ENCODE data around the gene PRKCA. TPM values are rescaled to one million over a fixed set of nuclear protein-coding genes. Genes with fewer than 3 reads are reported as not detected.
A peak's percentile ranks its signal among the peaks of the same experiment; 100 is the strongest.

The PRKCA gene
- total RNA-seq, 4 donors from 2014 or later = 9.8 to 25.6 (median 12.2) TPM

GRCh38 chr17:66667090-66667489 lies 364.7 kb downstream of the PRKCA start:
- no peak overlapping the region for H3K4me3 ChIP-seq
- 91% methylated on average over 5 of the region's 5 CpGs for WGBS
- H3K27me3 ChIP-seq = no peaks in the 10 kb centered on the region
- H3K4me1 ChIP-seq = no peaks in the 10 kb centered on the region
- TF ChIP-seq POLR2A (IDR thresholded peaks at IDR 0.05) (no peak), CTCF (IDR thresholded peaks at IDR 0.05) (no peak), EP300 (IDR thresholded peaks at IDR 0.05) (no peak), POLR2AphosphoS5 (IDR thresholded peaks at IDR 0.05) (no peak)
- no peak overlapping the region for H3K27ac ChIP-seq
- no peaks in the 10 kb centered on the region for H3K36me3 ChIP-seq
- H3K9me3 ChIP-seq = no peaks in the 10 kb centered on the region
- no peak for DNase-seq (ENCODE audit: low spot score in 2 of 2)

DNA sequence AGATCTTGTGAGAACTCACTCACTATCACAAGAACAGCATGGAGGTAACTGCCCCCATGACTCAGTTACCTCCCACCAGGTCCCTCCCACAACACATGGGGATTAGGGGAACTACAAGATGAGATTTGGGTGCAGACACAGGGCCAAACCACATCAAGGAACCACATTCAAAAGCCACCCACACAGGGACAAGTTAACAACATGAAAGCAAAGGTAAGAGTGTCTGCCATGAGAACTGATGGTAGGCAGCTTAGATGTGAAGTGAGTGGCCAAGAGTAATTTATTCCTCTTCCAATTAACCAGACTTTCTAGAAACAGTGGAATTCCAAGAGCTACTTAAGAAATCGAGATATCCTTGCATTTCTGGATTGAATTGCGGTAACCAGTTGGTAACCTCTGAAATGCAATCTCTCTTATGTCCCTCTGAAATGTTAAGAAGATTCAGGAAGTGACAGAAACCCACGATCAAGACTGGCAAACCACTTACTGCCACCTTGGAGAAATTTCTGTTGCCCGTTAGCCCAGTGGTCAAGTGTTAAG lies 365.1 kb downstream of the PRKCA start:
- 94% methylated on average over 4 of the region's 4 CpGs for WGBS
- no peaks in the 10 kb centered on the region for H3K36me3 ChIP-seq
- H3K4me3 ChIP-seq = no peak overlapping the region
- no peaks in the 10 kb centered on the region for H3K9me3 ChIP-seq
- TF ChIP-seq POLR2AphosphoS5 (IDR thresholded peaks at IDR 0.05) = no peak
- TF ChIP-seq CTCF (IDR thresholded peaks at IDR 0.05) = no peak
- TF ChIP-seq POLR2A (IDR thresholded peaks at IDR 0.05) = no peak
- TF ChIP-seq EP300 (IDR thresholded peaks at IDR 0.05) = no peak
- no peaks in the 10 kb centered on the region for H3K27me3 ChIP-seq
- DNase-seq (ENCODE audit: low spot score in 2 of 2) = no peak
- H3K27ac ChIP-seq = no peak overlapping the region
- H3K4me1 ChIP-seq = no peaks in the 10 kb centered on the region

DNA sequence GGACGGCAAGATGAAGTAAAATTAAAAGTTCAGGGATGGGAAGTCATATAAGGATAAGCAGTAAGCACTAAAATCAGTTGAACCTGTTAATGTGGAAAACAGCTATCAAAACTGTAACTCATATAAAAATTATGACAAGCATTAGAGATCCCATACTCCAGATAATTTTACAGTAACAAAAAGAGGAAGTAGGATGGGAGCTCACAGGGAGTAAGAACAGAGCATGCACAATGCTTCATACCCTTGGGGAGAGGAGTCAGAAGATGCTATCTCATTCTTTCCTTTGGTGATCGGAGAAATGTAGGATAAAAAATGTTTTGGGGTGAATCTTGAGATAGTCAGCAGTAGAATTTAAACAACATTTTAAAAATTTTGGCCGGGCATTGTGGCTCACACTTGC lies 367.8 kb downstream of the PRKCA start:
- no peaks in the 10 kb centered on the region for H3K36me3 ChIP-seq
- no peak for DNase-seq (ENCODE audit: low spot score in 2 of 2)
- no peaks in the 10 kb centered on the region for H3K27me3 ChIP-seq
- no peaks in the 10 kb centered on the region for H3K9me3 ChIP-seq
- H3K4me1 ChIP-seq = peaks cover 23% of the 10 kb centered on the region
- H3K4me3 ChIP-seq = no peak overlapping the region
- TF ChIP-seq CTCF (IDR thresholded peaks at IDR 0.05) (no peak), POLR2AphosphoS5 (IDR thresholded peaks at IDR 0.05) (no peak), POLR2A (IDR thresholded peaks at IDR 0.05) (no peak), EP300 (IDR thresholded peaks at IDR 0.05) (no peak)
- no peak overlapping the region for H3K27ac ChIP-seq
- 84% methylated on average over 3 of the region's 3 CpGs for WGBS

DNA sequence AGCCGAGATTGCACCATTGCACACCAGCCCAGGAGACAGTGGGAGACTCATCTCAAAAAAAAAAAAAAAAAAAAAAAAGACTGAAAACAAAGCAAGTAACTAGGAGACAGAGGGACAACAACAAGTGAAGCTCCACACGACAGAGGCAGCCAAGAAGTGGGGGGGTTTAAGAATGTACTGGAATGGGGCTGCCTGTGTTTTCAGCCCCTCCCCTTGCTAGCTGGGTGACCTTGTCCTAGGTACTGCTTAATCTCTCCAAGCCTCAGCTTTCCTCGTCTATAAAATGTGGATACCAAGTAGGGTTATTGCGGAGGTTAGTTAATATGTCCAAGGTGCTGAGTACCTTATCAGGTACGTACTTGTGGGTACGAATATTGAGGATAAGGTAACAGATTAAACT lies 368.7 kb downstream of the PRKCA start:
- no peak overlapping the region for H3K4me3 ChIP-seq
- no peak overlapping the region for H3K27ac ChIP-seq
- WGBS = 77% methylated on average over 6 of the region's 6 CpGs
- DNase-seq (ENCODE audit: low spot score in 2 of 2) = no peak
- TF ChIP-seq POLR2AphosphoS5 (IDR thresholded peaks at IDR 0.05) (no peak), CTCF (IDR thresholded peaks at IDR 0.05) (no peak), POLR2A (IDR thresholded peaks at IDR 0.05) (no peak), EP300 (IDR thresholded peaks at IDR 0.05) (no peak)
- no peaks in the 10 kb centered on the region for H3K9me3 ChIP-seq
- H3K4me1 ChIP-seq = peaks cover 29% of the 10 kb centered on the region
- H3K27me3 ChIP-seq = no peaks in the 10 kb centered on the region
- H3K36me3 ChIP-seq = no peaks in the 10 kb centered on the region

GRCh38 chr17:66673668-66674276 lies 371.4 kb downstream of the PRKCA start:
- peak overlapping the region; percentile 91 for H3K27ac ChIP-seq
- no peaks in the 10 kb centered on the region for H3K36me3 ChIP-seq
- H3K9me3 ChIP-seq = no peaks in the 10 kb centered on the region
- WGBS = 16% methylated on average over 8 of the region's 8 CpGs
- no peak overlapping the region for H3K4me3 ChIP-seq
- peaks cover 38% of the 10 kb centered on the region for H3K4me1 ChIP-seq
- no peak for TF ChIP-seq POLR2AphosphoS5 (IDR thresholded peaks at IDR 0.05)
- peak; percentile 64 to 66 for TF ChIP-seq CTCF (IDR thresholded peaks at IDR 0.05)
- no peak for TF ChIP-seq POLR2A (IDR thresholded peaks at IDR 0.05)
- no peaks in the 10 kb centered on the region for H3K27me3 ChIP-seq
- DNase-seq (ENCODE audit: low spot score in 2 of 2) = peak in 1 of 2 donors; percentile 70

Data from suprapubic skin (tissue), 4 donors.